Measurements from ENCODE around the gene PAAF1. TPM values are rescaled to one million over a fixed set of nuclear protein-coding genes. Genes with fewer than 3 reads are reported as not detected.
"Not testable (repeated sequence)": the region's sequence is repeated elsewhere in the genome, so short reads cannot be mapped to it uniquely, and the experiment has no call there.

PAAF1 gene
- total RNA-seq, 1 donor from 2014 or later = 27.5 TPM

DNA sequence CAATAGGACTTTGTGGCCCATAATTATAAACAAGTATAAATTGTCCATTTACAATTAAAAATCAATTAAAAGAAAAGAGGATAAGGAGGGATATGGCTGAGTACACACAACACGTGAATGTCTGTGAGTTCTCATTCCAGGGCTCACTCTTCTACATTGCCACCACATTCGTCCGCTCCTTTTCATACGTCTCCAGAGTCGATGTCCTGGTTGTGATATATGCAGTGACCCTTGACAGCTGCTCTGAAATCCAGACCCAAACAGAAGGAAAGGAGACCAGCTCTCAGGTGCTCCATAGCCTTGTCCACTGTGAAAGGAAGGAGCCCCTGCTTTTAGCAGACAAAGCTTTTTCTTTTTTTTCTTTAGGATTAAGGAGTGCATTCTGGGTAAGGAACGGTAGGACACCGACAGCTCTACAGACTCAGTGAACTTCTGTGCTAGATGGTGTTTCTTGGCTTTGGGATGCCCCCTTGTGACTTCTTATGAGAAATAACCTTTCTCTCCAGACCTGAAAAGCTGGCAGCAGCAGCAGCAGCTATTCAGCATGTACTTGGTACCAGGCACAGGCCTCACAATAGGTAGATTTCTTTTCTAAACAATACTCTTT, 54.3 kb downstream of the PAAF1 start:
- no peak overlapping the region for H3K4me3 Mint-ChIP-seq
- TF ChIP-seq, protein P1, sequence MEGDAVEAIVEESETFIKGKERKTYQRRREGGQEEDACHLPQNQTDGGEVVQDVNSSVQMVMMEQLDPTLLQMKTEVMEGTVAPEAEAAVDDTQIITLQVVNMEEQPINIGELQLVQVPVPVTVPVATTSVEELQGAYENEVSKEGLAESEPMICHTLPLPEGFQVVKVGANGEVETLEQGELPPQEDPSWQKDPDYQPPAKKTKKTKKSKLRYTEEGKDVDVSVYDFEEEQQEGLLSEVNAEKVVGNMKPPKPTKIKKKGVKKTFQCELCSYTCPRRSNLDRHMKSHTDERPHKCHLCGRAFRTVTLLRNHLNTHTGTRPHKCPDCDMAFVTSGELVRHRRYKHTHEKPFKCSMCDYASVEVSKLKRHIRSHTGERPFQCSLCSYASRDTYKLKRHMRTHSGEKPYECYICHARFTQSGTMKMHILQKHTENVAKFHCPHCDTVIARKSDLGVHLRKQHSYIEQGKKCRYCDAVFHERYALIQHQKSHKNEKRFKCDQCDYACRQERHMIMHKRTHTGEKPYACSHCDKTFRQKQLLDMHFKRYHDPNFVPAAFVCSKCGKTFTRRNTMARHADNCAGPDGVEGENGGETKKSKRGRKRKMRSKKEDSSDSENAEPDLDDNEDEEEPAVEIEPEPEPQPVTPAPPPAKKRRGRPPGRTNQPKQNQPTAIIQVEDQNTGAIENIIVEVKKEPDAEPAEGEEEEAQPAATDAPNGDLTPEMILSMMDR (conservative IDR thresholded peaks at IDR 0.05) = peak; percentile 54
- H3K27ac Mint-ChIP-seq (ENCODE audit: unreplicated experiment) = no peak overlapping the region
- H3K27me3 Mint-ChIP-seq (ENCODE audit: low read depth) = no peaks in the 10 kb centered on the region
- no peaks in the 10 kb centered on the region for H3K9me3 Mint-ChIP-seq
- H3K36me3 Mint-ChIP-seq (ENCODE audit: low read depth) = peaks cover 18% of the 10 kb centered on the region
- DNase-seq (ENCODE audit: low read depth, low spot score) = peak; percentile 12
- H3K4me1 Mint-ChIP-seq = peaks cover 5% of the 10 kb centered on the region

DNA sequence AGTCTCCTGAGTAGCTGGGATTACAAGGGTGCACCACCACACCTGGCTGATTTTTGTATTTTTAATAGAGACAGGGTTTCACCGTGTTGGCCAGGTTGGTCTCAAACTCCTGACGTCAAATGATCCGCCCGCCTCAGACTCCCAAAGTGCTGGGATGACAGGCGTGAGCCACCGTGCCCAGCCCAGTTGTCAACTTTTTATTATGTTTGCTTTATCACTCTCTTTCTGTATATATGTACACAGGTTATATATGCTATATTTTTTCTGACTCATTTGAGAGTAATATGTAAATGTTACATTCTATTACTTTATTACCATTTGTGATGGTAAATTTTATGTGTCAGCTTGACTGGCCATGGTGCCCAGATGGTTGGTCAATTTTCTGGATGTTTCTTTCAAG, 55.2 kb downstream of the PAAF1 start:
- H3K27ac Mint-ChIP-seq (ENCODE audit: unreplicated experiment) = no peak overlapping the region
- peaks cover 18% of the 10 kb centered on the region for H3K36me3 Mint-ChIP-seq (ENCODE audit: low read depth)
- DNase-seq (ENCODE audit: low read depth, low spot score) = no peak
- H3K27me3 Mint-ChIP-seq (ENCODE audit: low read depth) = no peaks in the 10 kb centered on the region
- H3K9me3 Mint-ChIP-seq = no peaks in the 10 kb centered on the region
- no peak overlapping the region for H3K4me3 Mint-ChIP-seq
- H3K4me1 Mint-ChIP-seq = peaks cover 5% of the 10 kb centered on the region
- TF ChIP-seq, protein P1 (conservative IDR thresholded peaks at IDR 0.05) = no peak

DNA sequence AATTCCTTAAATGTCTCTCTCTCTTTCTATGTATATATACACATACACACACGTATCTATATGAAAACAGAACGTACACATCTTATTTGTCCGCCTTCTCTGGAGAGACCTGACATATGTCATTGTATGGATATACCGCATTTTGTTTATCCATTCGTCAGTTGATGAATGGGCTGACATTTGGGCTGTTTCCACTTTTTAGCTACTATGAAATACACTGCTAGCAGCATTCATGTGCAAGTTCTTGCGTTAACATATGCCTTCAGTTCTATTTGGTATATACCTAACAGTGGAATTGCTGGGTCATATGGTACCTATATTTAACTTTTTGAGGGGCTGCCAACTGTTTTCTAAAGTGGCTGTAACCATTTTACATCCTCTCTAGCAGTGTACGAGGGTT, 56.0 kb downstream of the PAAF1 start:
- TF ChIP-seq, protein P1 (conservative IDR thresholded peaks at IDR 0.05) = no peak
- Mint-ChIP-seq H3K4me3 (no peak overlapping the region), H3K36me3 (ENCODE audit: low read depth) (peaks cover 18% of the 10 kb centered on the region), H3K4me1 (peaks cover 5% of the 10 kb centered on the region), H3K9me3 (no peaks in the 10 kb centered on the region), H3K27me3 (ENCODE audit: low read depth) (no peaks in the 10 kb centered on the region), H3K27ac (ENCODE audit: unreplicated experiment) (no peak overlapping the region)
- no peak for DNase-seq (ENCODE audit: low read depth, low spot score)

DNA sequence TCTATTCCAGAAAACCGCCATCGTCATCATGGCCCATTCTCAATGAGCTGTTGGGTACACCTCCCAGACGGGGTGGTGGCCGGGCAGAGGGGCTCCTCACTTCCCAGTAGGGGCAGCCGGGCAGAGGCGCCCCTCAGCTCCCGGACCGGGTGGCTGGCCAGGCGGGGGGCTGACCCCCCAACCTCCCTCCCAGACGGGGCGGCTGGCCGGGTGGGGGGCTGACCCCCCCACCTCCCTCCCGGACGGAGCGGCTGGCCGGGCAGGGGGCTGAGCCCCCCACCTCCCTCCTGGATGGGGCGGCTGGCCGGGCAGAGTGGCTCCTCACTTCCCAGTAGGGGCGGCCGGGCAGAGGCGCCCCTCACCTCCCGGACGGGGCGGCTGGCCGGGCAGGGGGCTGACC, 59.2 kb downstream of the PAAF1 start:
- not testable (repeated sequence) for H3K4me3 Mint-ChIP-seq; H3K27me3 Mint-ChIP-seq (ENCODE audit: low read depth); H3K27ac Mint-ChIP-seq (ENCODE audit: unreplicated experiment); DNase-seq (ENCODE audit: low read depth, low spot score); H3K9me3 Mint-ChIP-seq; H3K4me1 Mint-ChIP-seq
- peaks cover 38% of the 10 kb centered on the region for H3K36me3 Mint-ChIP-seq (ENCODE audit: low read depth)

DNA sequence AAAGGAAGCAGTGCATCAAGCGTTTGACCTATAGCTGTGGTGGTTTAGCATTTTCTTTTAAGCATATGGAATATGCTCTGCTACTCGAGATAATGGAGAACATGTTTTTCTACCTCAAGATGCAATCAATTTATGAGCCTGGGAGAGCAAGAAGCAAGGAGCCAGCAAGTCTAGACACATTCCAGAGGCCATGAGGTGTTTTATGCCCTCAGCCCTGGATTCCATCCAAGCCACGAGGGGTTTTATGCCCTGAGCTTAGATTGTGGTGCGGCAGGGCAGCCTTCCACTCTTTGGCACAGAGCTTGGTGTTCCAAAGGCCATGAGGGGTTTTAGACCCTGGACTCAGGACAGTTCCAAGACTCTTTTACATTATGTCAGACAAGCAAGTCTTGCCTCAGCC, 62.3 kb downstream of the PAAF1 start:
- TF ChIP-seq, protein P1 (conservative IDR thresholded peaks at IDR 0.05) = no peak
- Mint-ChIP-seq H3K9me3 (peaks cover 16% of the 10 kb centered on the region), H3K4me1 (no peaks in the 10 kb centered on the region), H3K36me3 (ENCODE audit: low read depth) (peaks cover 43% of the 10 kb centered on the region), H3K4me3 (no peak overlapping the region), H3K27ac (ENCODE audit: unreplicated experiment) (no peak overlapping the region), H3K27me3 (ENCODE audit: low read depth) (no peaks in the 10 kb centered on the region)
- DNase-seq (ENCODE audit: low read depth, low spot score) = no peak

DNA sequence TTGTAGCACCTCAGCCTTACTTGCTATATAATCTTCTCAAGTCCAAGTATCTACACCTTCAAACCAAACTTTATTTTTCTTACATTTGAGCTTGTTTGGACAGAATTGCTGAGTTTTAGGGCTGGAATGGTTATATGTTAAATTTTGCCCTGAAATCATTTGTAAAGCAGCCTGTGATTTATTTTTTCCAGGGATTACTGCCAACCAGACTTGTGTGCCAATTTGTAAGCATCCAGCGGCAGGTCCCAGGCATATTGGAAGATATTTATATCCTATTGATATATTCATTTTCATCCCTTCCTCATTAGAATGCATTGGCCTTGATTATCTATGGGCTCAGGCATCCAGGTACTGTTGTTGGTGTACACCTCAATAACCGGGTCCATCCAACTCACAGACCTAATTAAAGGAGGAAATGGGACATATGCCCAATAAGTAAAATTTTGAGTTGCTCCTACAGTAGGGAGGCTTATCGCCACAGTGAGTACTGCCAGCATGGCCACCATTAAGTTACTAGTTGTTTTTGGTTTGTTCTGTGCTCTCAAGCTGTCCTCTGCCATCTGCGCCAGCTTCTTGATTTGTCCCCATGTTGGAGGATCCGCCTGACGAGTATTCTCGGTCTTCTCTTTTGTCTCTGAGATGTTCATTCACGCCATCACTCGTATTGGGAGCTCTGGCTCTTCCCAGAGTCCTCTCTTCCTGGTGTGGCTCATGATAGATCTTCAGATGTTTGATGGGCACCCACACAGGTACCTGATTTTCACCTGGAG, 64.2 kb downstream of the PAAF1 start:
- Mint-ChIP-seq H3K27me3 (ENCODE audit: low read depth) (no peaks in the 10 kb centered on the region), H3K4me3 (no peak overlapping the region), H3K27ac (ENCODE audit: unreplicated experiment) (no peak overlapping the region), H3K9me3 (peaks cover 19% of the 10 kb centered on the region), H3K4me1 (peaks cover 8% of the 10 kb centered on the region), H3K36me3 (ENCODE audit: low read depth) (peaks cover 38% of the 10 kb centered on the region)
- TF ChIP-seq, protein P1 (conservative IDR thresholded peaks at IDR 0.05) = no peak
- DNase-seq (ENCODE audit: low read depth, low spot score) = no peak
